Measurements from ENCODE around the gene DDX10. TPM values are rescaled to one million over a fixed set of nuclear protein-coding genes. Genes with fewer than 3 reads are reported as not detected.

DDX10 gene
- total RNA-seq, 4 donors from 2014 or later = 17.0 to 39.0 (median 34.3) TPM

- no peak for DNase-seq
- no peaks in the 10 kb centered on the region for H3K4me1 ChIP-seq
Observed at GRCh38 chr11:108912581-108912980, 247.7 kb downstream of the DDX10 start.

GRCh38 chr11:108913204-108913603, 248.3 kb downstream of the DDX10 start:
- Histone ChIP-seq H3K27me3 (no peaks in the 10 kb centered on the region), H3K36me3 (no peaks in the 10 kb centered on the region), H3K4me3 (replicated peaks in 1 of 3) (no peak overlapping the region), H3K4me1 (no peaks in the 10 kb centered on the region), H3K27ac (no peak overlapping the region), H3K9me3 (no peaks in the 10 kb centered on the region)
- TF ChIP-seq POLR2A (IDR thresholded peaks at IDR 0.05) (no peak), CTCF (IDR thresholded peaks at IDR 0.05) (no peak)
- intact Hi-C loops (cut with DNase I) = no loop called here
- 78 to 83% methylated on average over 4 of the region's 4 CpGs for WGBS, 2 donors
- no peak for DNase-seq

More at GRCh38 chr11:108912581-108912980, 247.7 kb downstream of the DDX10 start:
- intact Hi-C loops (cut with DNase I) = no loop called here
- Histone ChIP-seq H3K4me3 (replicated peaks in 1 of 3) (no peak overlapping the region), H3K36me3 (no peaks in the 10 kb centered on the region), H3K27ac (no peak overlapping the region), H3K9me3 (no peaks in the 10 kb centered on the region), H3K27me3 (no peaks in the 10 kb centered on the region)
- TF ChIP-seq CTCF (IDR thresholded peaks at IDR 0.05) (no peak), POLR2A (IDR thresholded peaks at IDR 0.05) (no peak)
- WGBS, 2 donors = 89 to 100% methylated on average over 1 of the region's 1 CpG

- TF ChIP-seq POLR2A (IDR thresholded peaks at IDR 0.05) = no peak
- no peak for TF ChIP-seq CTCF (IDR thresholded peaks at IDR 0.05)
- WGBS, 2 donors = 93 to 95% methylated on average over 2 of the region's 2 CpGs
- Histone ChIP-seq H3K36me3 (no peaks in the 10 kb centered on the region), H3K27ac (no peak overlapping the region), H3K4me3 (replicated peaks in 1 of 3) (no peak overlapping the region), H3K27me3 (no peaks in the 10 kb centered on the region), H3K4me1 (no peaks in the 10 kb centered on the region), H3K9me3 (no peaks in the 10 kb centered on the region)
- no peak for DNase-seq
- intact Hi-C loops (cut with DNase I) = no loop called here
Observed at GRCh38 chr11:108914211-108914610, 249.3 kb downstream of the DDX10 start.

- Histone ChIP-seq H3K4me1 (no peaks in the 10 kb centered on the region), H3K9me3 (no peaks in the 10 kb centered on the region), H3K36me3 (no peaks in the 10 kb centered on the region), H3K4me3 (replicated peaks in 1 of 3) (no peak overlapping the region), H3K27ac (no peak overlapping the region), H3K27me3 (no peaks in the 10 kb centered on the region)
- no peak for DNase-seq
- no peak for TF ChIP-seq CTCF (IDR thresholded peaks at IDR 0.05)
- TF ChIP-seq POLR2A (IDR thresholded peaks at IDR 0.05) = no peak
- intact Hi-C loops (cut with DNase I) = no loop called here
Observed at GRCh38 chr11:108914981-108915380, 250.1 kb downstream of the DDX10 start.

GRCh38 chr11:108915666-108916065, 250.8 kb downstream of the DDX10 start:
- no peak for TF ChIP-seq POLR2A (IDR thresholded peaks at IDR 0.05)
- TF ChIP-seq CTCF (IDR thresholded peaks at IDR 0.05) = no peak
- Histone ChIP-seq H3K27me3 (no peaks in the 10 kb centered on the region), H3K4me3 (replicated peaks in 1 of 3) (no peak overlapping the region), H3K9me3 (no peaks in the 10 kb centered on the region), H3K27ac (no peak overlapping the region), H3K4me1 (no peaks in the 10 kb centered on the region), H3K36me3 (no peaks in the 10 kb centered on the region)
- 90 to 91% methylated on average over 2 of the region's 2 CpGs for WGBS, 2 donors
- no peak for DNase-seq
- intact Hi-C loops (cut with DNase I) = no loop called here
